Smooth muscle cell (in vitro differentiated cells): ENCODE results near the gene ITPR1. TPM values are rescaled to one million over a fixed set of nuclear protein-coding genes. Genes with fewer than 3 reads are reported as not detected.

ENCODE experiments used
- DNase-seq: peaks from one replicate; lab custom pipeline; 2025; ENCODE audit not compliant: unreplicated experiment; lab: John Stamatoyannopoulos, UW
- H2AFZ ChIP-seq: fragments of 200-600 bp; sonication (generic); 2 replicates; pipeline ENCODE4 v1.6.0; 2016; ENCODE audit warnings: antibody characterized with exemption, low read depth, mild to moderate bottlenecking
- H3F3A ChIP-seq: fragments of 200-600 bp; sonication (generic); 2 replicates; pipeline ENCODE4 v1.6.0; 2017; ENCODE audit warnings: antibody characterized with exemption, low read depth
- H3K27ac ChIP-seq: fragments of 200-600 bp; sonication (generic); 2 replicates; pipeline ENCODE4 v1.5.1; 2016; ENCODE audit warnings: low read depth, mild to moderate bottlenecking
- H3K27me3 ChIP-seq: fragments of 200-600 bp; sonication (generic); 2 replicates; pipeline ENCODE4 v1.6.1; 2016; ENCODE audit warnings: low read depth, mild to moderate bottlenecking
- H3K36me3 ChIP-seq: fragments of 200-600 bp; sonication (generic); 2 replicates; pipeline ENCODE4 v1.5.1; 2016; ENCODE audit warnings: low read depth
- H3K4me1 ChIP-seq: fragments of 200-600 bp; sonication (generic); 2 replicates; pipeline ENCODE4 v1.5.1; 2016; ENCODE audit warnings: low read depth
- H3K4me2 ChIP-seq: fragments of 200-600 bp; sonication (generic); 2 replicates; pipeline ENCODE4 v1.6.0; 2016; ENCODE audit warnings: mild to moderate bottlenecking
- H3K4me3 ChIP-seq: fragments of 200-600 bp; sonication (generic); 2 replicates; pipeline ENCODE4 v1.5.1; 2016; ENCODE audit warnings: mild to moderate bottlenecking
- H3K79me2 ChIP-seq: fragments of 200-600 bp; sonication (generic); 2 replicates; pipeline ENCODE4 v1.6.0; 2016; ENCODE audit warnings: low read depth, mild to moderate bottlenecking
- H3K9ac ChIP-seq: fragments of 200-600 bp; sonication (generic); 2 replicates; pipeline ENCODE4 v1.6.0; 2016; ENCODE audit warnings: low read depth
- H3K9me3 ChIP-seq: fragments of 200-600 bp; sonication (generic); replicated peaks from 2 replicates; pipeline ENCODE4 v1.5.1; 2016; ENCODE audit warnings: low read depth
- H4K20me1 ChIP-seq: fragments of 200-600 bp; sonication (generic); 2 replicates; pipeline ENCODE4 v1.6.0; 2016; ENCODE audit warnings: low read depth
- WGBS: methylation state at CpG from one replicate; pipeline ENCODE4 v1.1.7; 2016; ENCODE audit warnings: low lambda C conversion rate; 5-methylcytosine and 5-hydroxymethylcytosine counted together
- polyA plus RNA-seq: library from polyadenylated mRNA; unstranded; fragments of >200 nt; fragmentation: Nextera tagmentation; extraction: Ambion mirVana; gene quantifications from 2 replicates; pipeline ENCODE4 v1.2.1, GENCODE V29; 2016
- total RNA-seq: library from RNA; depleted of rRNA; stranded (reverse); fragments of >200 nt; gene quantifications from 2 replicates; pipeline ENCODE4 v1.2.3, GENCODE V29; 2014
- TF ChIP-seq, protein P1 (sequence below): fragments of 200-600 bp; sonication (generic); IDR thresholded peaks from 2 replicates; pipeline ENCODE4 v1.5.1; 2017; ENCODE audit warnings: borderline replicate concordance, mild to moderate bottlenecking, antibody characterized with exemption; ENCODE audit not compliant: insufficient read depth, poor library complexity, severe bottlenecking

ITPR1 gene
- total and polyA plus RNA-seq, 2 experiments from 2014 or later: 16.4 to 28.6 TPM

DNA sequence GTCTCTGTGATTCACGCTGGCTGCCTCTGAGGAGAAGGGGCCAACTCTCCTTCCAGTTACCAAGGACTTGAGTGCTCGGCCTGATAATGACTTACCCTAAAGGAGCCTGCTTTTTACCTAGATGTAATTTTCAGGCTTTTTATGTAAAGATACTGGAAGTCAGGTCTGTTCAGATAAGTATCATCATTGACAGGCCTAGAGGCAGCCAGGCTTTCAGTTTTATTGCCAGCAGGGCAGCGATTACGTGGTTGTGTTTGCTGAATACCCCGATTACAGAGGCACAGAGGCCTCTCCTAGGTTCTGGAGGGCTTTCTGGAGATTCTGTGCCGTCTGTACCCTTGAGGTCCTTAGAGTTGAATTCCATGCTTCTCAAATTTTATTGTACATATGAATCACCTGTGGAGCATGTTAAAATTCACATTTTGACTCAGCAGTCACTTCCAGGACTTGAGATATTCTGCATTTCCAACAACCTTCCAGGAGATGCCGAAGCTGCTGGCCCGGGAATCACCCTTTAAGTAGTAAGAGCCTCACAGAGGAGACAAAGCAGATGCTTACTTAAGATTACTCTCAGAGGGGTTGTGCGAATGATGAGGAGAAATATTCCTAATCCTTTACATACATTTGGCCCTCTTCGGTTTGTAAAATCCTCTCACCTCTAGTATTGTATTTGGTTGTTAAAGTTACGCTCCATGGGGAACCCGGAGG is 326.0 kb downstream of the ITPR1 start:
- H3K9me3 ChIP-seq: no peaks in the 10 kb centered on the region
- no peaks in the 10 kb centered on the region for H4K20me1 ChIP-seq
- TF ChIP-seq, protein P1, sequence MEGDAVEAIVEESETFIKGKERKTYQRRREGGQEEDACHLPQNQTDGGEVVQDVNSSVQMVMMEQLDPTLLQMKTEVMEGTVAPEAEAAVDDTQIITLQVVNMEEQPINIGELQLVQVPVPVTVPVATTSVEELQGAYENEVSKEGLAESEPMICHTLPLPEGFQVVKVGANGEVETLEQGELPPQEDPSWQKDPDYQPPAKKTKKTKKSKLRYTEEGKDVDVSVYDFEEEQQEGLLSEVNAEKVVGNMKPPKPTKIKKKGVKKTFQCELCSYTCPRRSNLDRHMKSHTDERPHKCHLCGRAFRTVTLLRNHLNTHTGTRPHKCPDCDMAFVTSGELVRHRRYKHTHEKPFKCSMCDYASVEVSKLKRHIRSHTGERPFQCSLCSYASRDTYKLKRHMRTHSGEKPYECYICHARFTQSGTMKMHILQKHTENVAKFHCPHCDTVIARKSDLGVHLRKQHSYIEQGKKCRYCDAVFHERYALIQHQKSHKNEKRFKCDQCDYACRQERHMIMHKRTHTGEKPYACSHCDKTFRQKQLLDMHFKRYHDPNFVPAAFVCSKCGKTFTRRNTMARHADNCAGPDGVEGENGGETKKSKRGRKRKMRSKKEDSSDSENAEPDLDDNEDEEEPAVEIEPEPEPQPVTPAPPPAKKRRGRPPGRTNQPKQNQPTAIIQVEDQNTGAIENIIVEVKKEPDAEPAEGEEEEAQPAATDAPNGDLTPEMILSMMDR: no peak
- peaks cover 31% of the 10 kb centered on the region for H3K79me2 ChIP-seq
- no peaks in the 10 kb centered on the region for H3K27me3 ChIP-seq
- peak overlapping the region; percentile 66 for H3K4me2 ChIP-seq
- no peak for DNase-seq
- 17% methylated on average over 12 of the region's 12 CpGs for WGBS
- peak overlapping the region; percentile 95 for H3K27ac ChIP-seq
- no peak overlapping the region for H3K4me3 ChIP-seq
- H2AFZ ChIP-seq: no peak overlapping the region
- peaks cover 19% of the 10 kb centered on the region for H3K4me1 ChIP-seq
- peaks cover 48% of the 10 kb centered on the region for H3F3A ChIP-seq
- peaks cover 15% of the 10 kb centered on the region for H3K36me3 ChIP-seq
- H3K9ac ChIP-seq: peak overlapping the region; percentile 77

DNA sequence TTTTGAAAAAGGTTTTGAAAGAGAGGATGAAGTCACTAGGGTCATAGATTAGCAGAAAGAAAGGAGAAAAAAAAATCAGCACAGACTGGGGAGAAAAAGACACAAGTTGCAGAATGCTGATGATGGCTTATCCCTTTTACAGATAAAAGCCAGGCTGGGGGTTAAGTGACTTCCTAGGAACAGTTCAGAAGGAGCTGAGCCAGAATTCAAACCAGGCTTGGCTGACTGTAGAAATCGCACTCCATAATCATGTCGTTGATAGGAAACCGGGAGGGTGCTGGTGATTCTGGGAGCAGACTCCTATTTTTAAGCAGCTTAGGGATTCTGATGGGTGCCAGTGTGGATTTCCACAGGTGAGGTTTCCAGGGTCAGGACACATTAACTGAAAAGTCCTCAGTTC is 326.6 kb downstream of the ITPR1 start:
- H3K9ac ChIP-seq: peak overlapping the region; percentile 77
- peaks cover 48% of the 10 kb centered on the region for H3F3A ChIP-seq
- H3K27ac ChIP-seq: peak overlapping the region; percentile 95
- H3K4me1 ChIP-seq: peaks cover 24% of the 10 kb centered on the region
- H3K79me2 ChIP-seq: peaks cover 31% of the 10 kb centered on the region
- no peaks in the 10 kb centered on the region for H3K27me3 ChIP-seq
- peaks cover 15% of the 10 kb centered on the region for H3K36me3 ChIP-seq
- peak overlapping the region; percentile 66 for H3K4me2 ChIP-seq
- TF ChIP-seq, protein P1: no peak
- no peaks in the 10 kb centered on the region for H4K20me1 ChIP-seq
- 5% methylated on average over 3 of the region's 3 CpGs for WGBS
- H2AFZ ChIP-seq: no peak overlapping the region
- H3K9me3 ChIP-seq: no peaks in the 10 kb centered on the region
- no peak for DNase-seq
- H3K4me3 ChIP-seq: no peak overlapping the region

- peak overlapping the region; percentile 95 for H3K27ac ChIP-seq
- H4K20me1 ChIP-seq: no peaks in the 10 kb centered on the region
- H3K4me3 ChIP-seq: no peak overlapping the region
- H3K27me3 ChIP-seq: no peaks in the 10 kb centered on the region
- TF ChIP-seq, protein P1: no peak
- H3K36me3 ChIP-seq: peaks cover 15% of the 10 kb centered on the region
- peaks cover 44% of the 10 kb centered on the region for H3F3A ChIP-seq
- H3K9ac ChIP-seq: peak overlapping the region; percentile 77
- peaks cover 28% of the 10 kb centered on the region for H3K79me2 ChIP-seq
- no peak overlapping the region for H2AFZ ChIP-seq
- peak overlapping the region; percentile 66 for H3K4me2 ChIP-seq
- peaks cover 30% of the 10 kb centered on the region for H3K4me1 ChIP-seq
- no peak for DNase-seq
- WGBS: 60% methylated on average over 17 of the region's 17 CpGs
- H3K9me3 ChIP-seq: no peaks in the 10 kb centered on the region
Measured at GRCh38 chr3:4820296-4821121, 327.4 kb downstream of the ITPR1 start.
